Adrenal gland (tissue), 5 donors: ENCODE results near the gene UBA52.

ENCODE experiments used
- POLR2A ChIP-seq, 2 donors: fragments of 450-650 bp; IDR thresholded peaks; one replicate each; pipeline ENCODE4 v1.6.1; 2017; ENCODE audit warnings: antibody characterized with exemption in 2 of 2, mild to moderate bottlenecking in 2 of 2, moderate library complexity in 1 of 2
- TF ChIP-seq, protein P1 (sequence below), 6 experiments: fragments of 450-650 bp in 4 of 6; fragments of 200-600 bp in 2 of 6; sonication (generic) in 1 of 6; IDR thresholded peaks; 1 replicate in 5 of 6; 2 replicates in 1 of 6; pipeline versions ENCODE4 v1.5.1 to v1.8.0; 2016 to 2021; ENCODE audit warnings: antibody characterized with exemption in 6 of 6, mild to moderate bottlenecking in 2 of 6, moderate library complexity in 1 of 6
- donor health status: DM: no; HTN: no; CAD: no.

DNA sequence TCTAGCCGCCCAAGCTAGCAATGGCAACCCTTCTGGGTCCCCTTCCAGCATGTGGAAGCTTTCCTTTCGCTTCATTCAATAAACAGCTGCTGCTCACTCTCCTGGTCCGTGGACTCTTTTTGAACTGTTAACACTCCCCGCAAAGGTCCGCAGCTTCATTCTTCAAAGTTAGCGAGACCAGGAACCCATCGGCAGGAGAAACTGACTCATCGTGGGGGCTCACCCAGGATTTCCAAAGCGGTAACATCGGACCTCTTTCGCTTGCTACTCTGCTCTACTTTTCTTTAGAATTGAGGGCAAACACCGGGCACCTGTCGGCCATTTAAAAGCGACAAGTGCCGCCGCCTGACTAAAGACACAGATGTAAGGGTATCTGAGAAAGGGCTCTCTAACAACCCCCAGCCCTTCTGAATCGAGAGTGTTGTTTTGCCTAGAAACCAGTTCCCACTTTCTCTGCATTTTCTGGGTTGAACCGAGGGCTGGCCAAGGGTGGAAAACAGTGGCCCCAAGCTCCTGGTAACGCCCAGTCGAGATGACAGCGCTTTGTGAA is 5.8 kb downstream of the UBA52 start:
- TF ChIP-seq, protein P1, sequence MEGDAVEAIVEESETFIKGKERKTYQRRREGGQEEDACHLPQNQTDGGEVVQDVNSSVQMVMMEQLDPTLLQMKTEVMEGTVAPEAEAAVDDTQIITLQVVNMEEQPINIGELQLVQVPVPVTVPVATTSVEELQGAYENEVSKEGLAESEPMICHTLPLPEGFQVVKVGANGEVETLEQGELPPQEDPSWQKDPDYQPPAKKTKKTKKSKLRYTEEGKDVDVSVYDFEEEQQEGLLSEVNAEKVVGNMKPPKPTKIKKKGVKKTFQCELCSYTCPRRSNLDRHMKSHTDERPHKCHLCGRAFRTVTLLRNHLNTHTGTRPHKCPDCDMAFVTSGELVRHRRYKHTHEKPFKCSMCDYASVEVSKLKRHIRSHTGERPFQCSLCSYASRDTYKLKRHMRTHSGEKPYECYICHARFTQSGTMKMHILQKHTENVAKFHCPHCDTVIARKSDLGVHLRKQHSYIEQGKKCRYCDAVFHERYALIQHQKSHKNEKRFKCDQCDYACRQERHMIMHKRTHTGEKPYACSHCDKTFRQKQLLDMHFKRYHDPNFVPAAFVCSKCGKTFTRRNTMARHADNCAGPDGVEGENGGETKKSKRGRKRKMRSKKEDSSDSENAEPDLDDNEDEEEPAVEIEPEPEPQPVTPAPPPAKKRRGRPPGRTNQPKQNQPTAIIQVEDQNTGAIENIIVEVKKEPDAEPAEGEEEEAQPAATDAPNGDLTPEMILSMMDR (IDR thresholded peaks at IDR 0.05) = no peak
- no peak for TF ChIP-seq POLR2A (IDR thresholded peaks at IDR 0.05)
